GM11168 (cell line): ENCODE data around the gene MAP2.

Source experiments
- in situ Hi-C: fragments of 300-500 bp; cut with MboI; formaldehyde crosslinking; loops from one replicate; pipeline ENCODE4 v1.12.0; 2022; ENCODE audit warnings: low sequenced_read_pairs; ENCODE audit not compliant: unreplicated experiment

Gene MAP2

GRCh38 chr2:209767316-209767715 lies 343.5 kb downstream of the MAP2 start:
- in situ Hi-C loops, result no loop called here

- in situ Hi-C loops, result no loop called here
These were observed 344.7 kb downstream of the MAP2 start for GRCh38 chr2:209768557-209768956.

GRCh38 chr2:209771474-209772289 lies 347.8 kb downstream of the MAP2 start, which contains the start of gene UNC80:
TSS of gene UNC80 (plus strand) at chr2:209771832. CDS start at chr2:209772073, 241 bp downstream.
- in situ Hi-C loops, result no loop called here

- in situ Hi-C loops, result no loop called here
These were observed 348.4 kb downstream of the MAP2 start for GRCh38 chr2:209772290-209772685.

- in situ Hi-C loops, result no loop called here
These were observed 349.5 kb downstream of the MAP2 start for GRCh38 chr2:209773377-209773776.
